PC-9 (cell line): ENCODE measurements around the gene RXFP3.

Experiments used
- CTCF ChIP-seq: fragments of 200-600 bp; sonication (generic); conservative IDR thresholded peaks from 2 replicates; pipeline ENCODE4 v1.6.1; 2017; ENCODE audit warnings: mixed run types, antibody characterized with exemption, mild to moderate bottlenecking, moderate library complexity
- EZH2 ChIP-seq: fragments of 200-600 bp; sonication (generic); IDR thresholded peaks from 2 replicates; pipeline ENCODE4 v1.8.0; 2017; ENCODE audit warnings: antibody characterized with exemption, low read depth

GRCh38 chr5:33944543-33945132 lies 8.5 kb downstream of the RXFP3 start:
- TF ChIP-seq CTCF: no peak
- no peak for TF ChIP-seq EZH2
